OCI-LY7 (cell line): ENCODE measurements around the gene EPS8L2. TPM values are rescaled to one million over a fixed set of nuclear protein-coding genes. Genes with fewer than 3 reads are reported as not detected.
A peak's percentile ranks its signal among the peaks of the same experiment; 100 is the strongest.

Source experiments
- BruUV-seq: library from RNA; stranded (reverse); fragments of 400-500 nt; replicated peaks from 2 replicates; lab custom pipeline; 2021; lab: Mats Ljungman, UMichigan
- CTCF ChIA-PET: fragments of 300-600 bp; sonication (Branson Sonifier 250); formaldehyde crosslinking; loops from one replicate; lab custom pipeline; 2022; ENCODE audit warnings: antibody characterized with exemption; ENCODE audit not compliant: unreplicated experiment; lab: Charles Lee
- POLR2A ChIA-PET: fragments of 300-600 bp; sonication (Branson Sonifier 250); formaldehyde crosslinking; loops from one replicate; lab custom pipeline; 2022; ENCODE audit warnings: antibody characterized with exemption; lab: Charles Lee
- DNase-seq: peaks from one replicate; pipeline ENCODE4 v3.0.0-alpha.2; 2015; ENCODE audit warnings: low spot score
- H2AFZ ChIP-seq: fragments of 200-600 bp; sonication (generic), shearing (Covaris generic); 2 replicates; pipeline ENCODE4 v1.6.1; 2014; ENCODE audit warnings: mild to moderate bottlenecking, antibody characterized with exemption, low read length, moderate library complexity
- H3K27ac ChIP-seq: fragments of 200-600 bp; sonication (generic); 2 replicates; pipeline ENCODE4 v1.5.1; 2014; ENCODE audit warnings: mixed run types, low read depth, mild to moderate bottlenecking, moderate library complexity, low read length, inconsistent platforms; ENCODE audit not compliant: poor library complexity, severe bottlenecking
- H3K36me3 ChIP-seq: fragments of 200-600 bp; sonication (generic); 2 replicates; pipeline ENCODE4 v1.6.1; 2014; ENCODE audit warnings: mild to moderate bottlenecking, antibody characterized with exemption, low read length, moderate library complexity, mixed read lengths; ENCODE audit not compliant: insufficient read depth
- H3K4me1 ChIP-seq: fragments of 200-600 bp; sonication (generic); 2 replicates; pipeline ENCODE4 v1.5.1; 2014; ENCODE audit warnings: mild to moderate bottlenecking, low read length; ENCODE audit not compliant: insufficient read depth, poor library complexity, severe bottlenecking
- H3K4me2 ChIP-seq: fragments of 200-600 bp; sonication (generic); 2 replicates; pipeline ENCODE4 v1.6.1; 2014; ENCODE audit warnings: mild to moderate bottlenecking, low read length
- H3K4me3 ChIP-seq: fragments of 200-600 bp; sonication (generic); 2 replicates; pipeline ENCODE4 v1.5.1; 2014; ENCODE audit warnings: mild to moderate bottlenecking, low read depth, low read length; ENCODE audit not compliant: poor library complexity, severe bottlenecking
- H3K79me2 ChIP-seq: fragments of 200-600 bp; sonication (generic); 2 replicates; pipeline ENCODE4 v1.6.1; 2016; ENCODE audit warnings: low read depth, mild to moderate bottlenecking, low read length, moderate library complexity, mixed read lengths; ENCODE audit not compliant: insufficient read depth
- H3K9me2 ChIP-seq: fragments of 200-600 bp; sonication (generic); 2 replicates; pipeline ENCODE4 v1.6.1; 2016; ENCODE audit warnings: mild to moderate bottlenecking, low read length, mixed read lengths; ENCODE audit not compliant: insufficient read depth
- H3K9me3 ChIP-seq: fragments of 200-600 bp; sonication (generic); 2 replicates; pipeline ENCODE4 v1.6.1; 2014; ENCODE audit warnings: mild to moderate bottlenecking, mixed run types, low read length, mixed read lengths
- H4K20me1 ChIP-seq: fragments of 200-600 bp; sonication (generic); 2 replicates; pipeline ENCODE4 v1.6.1; 2014; ENCODE audit warnings: mild to moderate bottlenecking, antibody characterized with exemption, low read length, moderate library complexity, mixed read lengths; ENCODE audit not compliant: insufficient read depth
- EZH2phosphoT487 ChIP-seq: fragments of 200-600 bp; sonication (generic); IDR thresholded peaks from 2 replicates; pipeline ENCODE4 v1.6.1; 2018; ENCODE audit warnings: low read depth, borderline replicate concordance, mild to moderate bottlenecking, mixed run types, antibody characterized with exemption, low read length, moderate library complexity, mixed read lengths
- intact Hi-C: fragments of 100-400 bp; cut with micrococcal nuclease; formaldehyde crosslinking; loops from one replicate; pipeline ENCODE4 v1.10.0; 2022; ENCODE audit not compliant: unreplicated experiment
- total RNA-seq, 2 experiments: library from RNA; depleted of rRNA in 1 of 2; stranded (reverse); fragments of >200 nt in 1 of 2; shearing (Covaris generic) in 1 of 2; gene quantifications; 2 replicates each; pipeline ENCODE4 v1.2.3, GENCODE V29; 2014 to 2022
- TF ChIP-seq, protein P1 (sequence below): fragments of 200-600 bp; sonication (generic); conservative IDR thresholded peaks from 2 replicates; pipeline ENCODE4 v1.5.1; 2014; ENCODE audit warnings: mild to moderate bottlenecking, antibody characterized with exemption, low read length, moderate library complexity, mixed read lengths

The EPS8L2 gene
- total RNA-seq, 2 experiments from 2014 or later = 3.8 to 7.1 TPM

DNA sequence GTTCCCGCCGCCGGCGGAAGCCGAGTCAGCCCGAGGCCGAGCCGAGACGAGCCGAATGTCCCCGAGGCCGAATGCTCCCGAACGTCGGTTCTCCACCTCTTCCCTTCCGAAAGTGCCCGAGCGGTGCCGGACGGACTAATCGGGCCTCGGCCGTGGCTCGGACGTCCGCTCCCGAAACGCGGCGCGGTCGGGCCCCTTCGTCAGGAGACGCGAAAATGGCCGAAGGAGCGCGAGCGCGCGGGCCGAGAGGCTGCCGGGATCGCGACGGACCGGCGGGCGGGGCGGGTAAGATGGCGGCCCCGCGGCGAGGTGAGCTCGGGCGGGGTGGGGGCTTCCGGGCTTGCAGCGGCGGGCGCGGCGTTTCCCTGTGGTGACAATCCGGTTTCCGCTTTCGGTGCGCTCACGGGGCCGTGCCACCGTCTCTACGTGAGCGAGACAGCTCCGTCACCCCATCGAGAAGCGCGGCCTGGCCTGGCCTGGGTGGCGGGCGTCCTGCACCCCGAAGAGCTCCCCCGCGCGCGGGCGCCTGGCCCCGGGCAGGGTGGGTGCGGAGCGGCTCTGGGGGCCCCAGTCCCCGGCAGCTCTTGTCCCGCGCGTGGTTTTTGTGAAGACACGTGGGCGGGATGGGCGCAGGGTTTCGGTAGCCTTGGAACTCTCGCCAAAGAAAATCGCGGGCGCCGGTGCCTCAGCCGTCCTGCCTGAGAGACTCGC lies 10.3 kb upstream of the EPS8L2 start, which contains the start of gene TMEM80:
Gene TMEM80, plus strand, starts transcription at position 279 of the 711 bp plus-strand sequence. Its CDS starts 12 bp downstream, at position 291.
- Histone ChIP-seq H3K9me2 (no peaks in the 10 kb centered on the region), H3K27ac (peak within 1 kb of the TSS; percentile 88), H3K4me3 (peak within 1 kb of the TSS; percentile 83), H2AFZ (peak within 1 kb of the TSS; percentile 60), H3K36me3 (peaks cover 6% of the 10 kb centered on the region; the same call in 1 of the 2 replicates), H3K79me2 (peaks cover 34% of the 10 kb centered on the region; the same call in 1 of the 2 replicates), H4K20me1 (no peaks in the 10 kb centered on the region), H3K9me3 (no peaks in the 10 kb centered on the region), H3K4me2 (peak within 1 kb of the TSS; percentile 77), H3K4me1 (peaks cover 37% of the 10 kb centered on the region)
- peak; percentile 99 for DNase-seq
- no peak for TF ChIP-seq EZH2phosphoT487
- TF ChIP-seq, protein P1, sequence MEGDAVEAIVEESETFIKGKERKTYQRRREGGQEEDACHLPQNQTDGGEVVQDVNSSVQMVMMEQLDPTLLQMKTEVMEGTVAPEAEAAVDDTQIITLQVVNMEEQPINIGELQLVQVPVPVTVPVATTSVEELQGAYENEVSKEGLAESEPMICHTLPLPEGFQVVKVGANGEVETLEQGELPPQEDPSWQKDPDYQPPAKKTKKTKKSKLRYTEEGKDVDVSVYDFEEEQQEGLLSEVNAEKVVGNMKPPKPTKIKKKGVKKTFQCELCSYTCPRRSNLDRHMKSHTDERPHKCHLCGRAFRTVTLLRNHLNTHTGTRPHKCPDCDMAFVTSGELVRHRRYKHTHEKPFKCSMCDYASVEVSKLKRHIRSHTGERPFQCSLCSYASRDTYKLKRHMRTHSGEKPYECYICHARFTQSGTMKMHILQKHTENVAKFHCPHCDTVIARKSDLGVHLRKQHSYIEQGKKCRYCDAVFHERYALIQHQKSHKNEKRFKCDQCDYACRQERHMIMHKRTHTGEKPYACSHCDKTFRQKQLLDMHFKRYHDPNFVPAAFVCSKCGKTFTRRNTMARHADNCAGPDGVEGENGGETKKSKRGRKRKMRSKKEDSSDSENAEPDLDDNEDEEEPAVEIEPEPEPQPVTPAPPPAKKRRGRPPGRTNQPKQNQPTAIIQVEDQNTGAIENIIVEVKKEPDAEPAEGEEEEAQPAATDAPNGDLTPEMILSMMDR = no peak
- TSS peak; percentile 74 for BruUV-seq
- CTCF ChIA-PET = interaction anchor here (0.6 to 3.7 kb wide), 6 partner anchors 27 to 1922 kb away, joined by 3 to 26 read pairs (median 5); no protein-coding TSS in a partner anchor
- intact Hi-C loops = loop anchor here (1.0 kb wide), 1 partner anchor 28 kb away; no protein-coding TSS in a partner anchor
- POLR2A ChIA-PET = interaction anchor here (0.5 to 1.4 kb wide), 9 partner anchors 22 to 248 kb away, joined by 3 to 5 read pairs (median 3); no protein-coding TSS in a partner anchor

DNA sequence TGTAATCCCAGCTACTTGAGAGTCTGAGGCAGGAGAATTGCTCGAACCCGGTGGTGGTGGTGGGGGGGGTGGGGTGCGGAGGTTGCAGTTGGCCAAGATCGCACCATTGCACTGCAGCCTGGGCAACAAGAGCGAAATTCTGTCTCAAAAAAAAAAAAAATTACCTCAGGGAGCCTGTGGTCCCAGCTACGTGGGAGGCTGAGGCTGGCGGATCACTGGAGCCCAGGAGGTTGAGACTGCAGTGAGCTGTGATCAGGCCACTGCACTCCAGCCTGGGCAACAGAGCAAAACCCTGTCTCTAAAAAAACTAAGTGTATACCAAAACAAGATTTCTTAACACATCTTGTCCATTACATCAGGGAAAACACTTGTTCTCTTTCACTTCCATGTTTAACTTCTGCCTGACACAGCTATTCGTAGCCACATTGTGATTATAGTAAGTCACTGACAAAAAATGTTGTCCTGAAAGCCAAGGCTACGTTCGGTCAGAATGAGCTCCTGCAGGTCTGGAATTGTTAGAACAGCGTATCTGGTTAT lies 9.0 kb upstream of the EPS8L2 start:
- peak overlapping the region; percentile 83 for H3K4me3 ChIP-seq

More for the DNA sequence above, 9.0 kb upstream of the EPS8L2 start:
- no peaks in the 10 kb centered on the region for H4K20me1 ChIP-seq
- ChIA-PET CTCF (interaction anchor here (0.7 to 3.7 kb wide), 2 partner anchors 25 to 29 kb away, joined by 3 to 26 read pairs; no protein-coding TSS in a partner anchor), POLR2A (interaction anchor here (0.5 to 1.6 kb wide), 5 partner anchors 25 to 184 kb away, joined by 3 to 5 read pairs (median 4); no protein-coding TSS in a partner anchor)
- H3K36me3 ChIP-seq = peaks cover under 1% of the 10 kb centered on the region; the same call in 1 of the 2 replicates
- no peak overlapping the region for H2AFZ ChIP-seq
- DNase-seq = peak; percentile 56
- intact Hi-C loops = loop anchor here (1.0 kb wide), 1 partner anchor 26 kb away; no protein-coding TSS in a partner anchor
- TF ChIP-seq EZH2phosphoT487 = no peak
- TF ChIP-seq, protein P1 = no peak
- H3K79me2 ChIP-seq = peaks cover 34% of the 10 kb centered on the region; the same call in 1 of the 2 replicates
- BruUV-seq = TSS peak; percentile 48
- peaks cover 37% of the 10 kb centered on the region for H3K4me1 ChIP-seq
- H3K4me2 ChIP-seq = peak overlapping the region; percentile 77
- H3K9me2 ChIP-seq = no peaks in the 10 kb centered on the region
- no peaks in the 10 kb centered on the region for H3K9me3 ChIP-seq
- H3K27ac ChIP-seq = peak overlapping the region; percentile 88
